Inferior parietal cortex (tissue), 1 donor: ENCODE results near the gene ADAD1.
"Not testable (repeated sequence)": the region's sequence is repeated elsewhere in the genome, so short reads cannot be mapped to it uniquely, and the experiment has no call there.

Source experiments
- DNase-seq: peaks from one replicate; pipeline ENCODE4 v3.0.0-alpha.2; 2016; ENCODE audit errors: extremely low spot score

Gene ADAD1

DNA sequence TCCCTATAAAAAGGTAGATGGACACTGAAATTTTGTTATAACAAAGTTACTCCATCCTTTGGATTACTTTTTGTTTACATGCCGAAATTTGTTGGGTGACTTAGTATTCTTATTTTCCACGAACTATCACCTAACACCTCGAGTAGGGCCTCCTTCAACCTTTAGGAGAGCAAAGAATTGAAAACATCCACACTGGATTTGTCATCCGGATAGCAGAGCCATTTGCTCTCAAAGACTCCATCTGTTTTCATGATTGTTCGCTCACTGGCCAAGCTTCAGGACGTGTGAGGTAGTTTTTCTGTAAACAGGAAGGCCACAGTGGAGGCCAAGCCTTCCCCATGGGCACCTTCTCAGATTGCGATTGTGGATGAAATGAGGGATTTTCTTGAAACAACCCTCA, at the start of gene ADAD1:
TSS of gene ADAD1 (plus strand) at position 301 of the 400 bp plus-strand sequence. CDS start 1,059 bp downstream, outside the sequence.
- no peak for DNase-seq

DNA sequence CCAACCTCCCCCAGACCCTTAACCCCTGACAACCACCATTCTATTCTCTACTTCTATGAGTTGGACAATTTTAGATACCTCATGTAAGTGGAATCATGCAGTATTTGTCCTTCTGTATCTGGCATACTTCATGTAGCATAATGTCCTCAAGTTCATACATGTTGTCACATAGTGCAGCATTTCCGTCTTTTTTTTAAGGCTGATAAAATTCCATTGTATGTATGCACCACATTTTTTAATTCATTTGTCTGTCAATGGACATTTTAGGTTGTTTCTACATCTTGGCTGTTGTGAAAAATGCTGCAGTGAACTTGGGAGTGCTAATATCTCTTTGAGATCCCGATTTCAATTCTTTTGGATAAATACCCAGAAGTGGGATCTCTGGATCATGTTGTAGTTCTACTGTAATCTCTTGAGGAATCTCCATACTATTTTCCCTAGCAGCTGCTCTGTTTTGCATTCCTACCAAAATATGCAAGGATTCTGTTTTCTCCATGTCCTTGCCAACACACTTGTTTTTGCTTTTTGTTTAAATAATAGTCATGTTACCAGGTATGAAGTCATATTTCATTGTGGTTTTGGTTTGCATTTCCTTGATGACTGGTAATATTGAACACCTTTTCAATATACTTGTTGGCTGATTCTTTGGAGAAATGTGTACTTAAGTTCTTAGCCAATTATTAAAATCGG, 48.8 kb upstream of the ADAD1 start:
- DNase-seq = no peak

- no peak for DNase-seq
Observed at GRCh38 chr4:122331195-122331594, 47.6 kb upstream of the ADAD1 start.

- DNase-seq = no peak
Observed at GRCh38 chr4:122334828-122335227, 44.0 kb upstream of the ADAD1 start.

DNA sequence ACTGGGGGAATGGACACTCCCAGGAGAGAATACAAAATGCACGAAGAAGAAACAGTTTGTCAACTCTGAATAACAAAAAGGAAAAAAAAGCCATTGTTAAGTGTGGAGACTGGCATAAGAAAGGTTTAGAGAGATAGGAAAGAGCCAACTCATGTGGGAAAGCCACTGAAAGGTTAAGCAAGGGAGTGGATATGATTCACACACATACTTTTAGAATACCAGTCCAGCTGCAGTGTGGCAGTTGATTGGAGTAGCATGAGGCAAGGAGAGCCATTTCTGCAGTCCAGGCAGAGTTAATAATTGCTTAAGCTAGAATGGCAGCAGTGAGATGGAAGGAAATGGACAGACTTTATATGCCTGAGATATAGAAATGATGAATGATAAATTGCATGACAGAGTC, 36.9 kb upstream of the ADAD1 start:
- no peak for DNase-seq

DNA sequence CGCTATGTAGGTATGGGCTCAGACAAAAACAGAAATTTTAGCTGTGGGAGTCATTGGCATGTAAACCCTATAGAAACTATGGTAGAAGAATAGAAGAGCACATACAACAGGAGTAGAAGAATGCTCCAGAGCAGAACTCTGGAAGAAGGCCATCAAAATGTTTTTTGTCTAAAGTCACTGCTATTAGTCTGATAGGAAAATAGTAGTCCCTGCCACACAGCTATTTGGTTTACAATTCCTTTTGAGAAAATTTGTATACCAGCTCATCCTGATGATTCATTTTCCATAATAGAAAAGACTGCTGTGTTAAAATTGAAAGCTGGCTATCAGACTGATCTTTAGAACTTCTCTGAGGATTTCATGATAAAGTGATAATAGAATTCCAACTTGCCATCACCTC, 32.8 kb upstream of the ADAD1 start:
- no peak for DNase-seq

- DNase-seq = no peak
Observed at GRCh38 chr4:122346503-122346902, 32.3 kb upstream of the ADAD1 start.

DNA sequence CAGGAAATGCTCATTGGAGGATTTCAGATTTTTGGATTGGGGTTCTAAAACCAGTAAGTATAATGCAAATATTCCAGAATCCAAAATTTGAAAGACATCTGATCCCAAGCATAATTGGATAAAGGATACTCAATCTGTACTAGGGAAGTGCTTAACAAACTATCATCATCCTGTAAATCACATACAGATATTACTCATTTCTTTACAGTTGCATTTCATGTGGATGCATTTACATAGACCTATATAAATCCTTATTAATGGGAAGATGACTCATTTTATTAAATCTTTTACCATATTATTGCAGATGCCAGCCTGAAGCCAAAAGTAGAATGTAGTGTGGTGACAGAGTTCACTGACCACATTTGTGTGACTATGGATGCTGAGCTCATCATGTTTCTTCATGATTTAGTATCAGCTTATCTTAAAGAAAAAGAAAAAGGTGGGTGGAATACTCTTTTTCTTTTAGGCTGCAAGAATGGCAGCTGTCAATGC, 22.4 kb upstream of the ADAD1 start:
- no peak for DNase-seq

DNA sequence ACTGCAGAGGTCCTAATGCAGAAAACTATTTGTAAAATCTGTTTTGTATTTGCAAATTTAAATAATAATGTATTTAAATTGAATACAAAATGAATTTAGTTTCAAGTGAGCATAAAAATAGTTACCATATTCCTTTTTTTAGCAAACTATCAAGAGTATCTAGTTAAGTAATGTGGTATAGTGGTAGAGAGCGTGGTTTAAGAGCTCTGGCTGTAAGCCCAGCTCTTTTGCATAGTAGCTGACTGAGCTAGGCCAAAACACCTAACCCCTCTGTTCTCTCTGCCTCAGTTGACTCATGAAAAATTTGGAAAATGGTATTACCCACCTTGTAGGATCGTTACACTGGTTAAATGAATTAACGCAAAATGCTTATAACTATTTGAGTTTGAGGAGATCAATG, 18.1 kb upstream of the ADAD1 start:
- no peak for DNase-seq

GRCh38 chr4:122364700-122365404, 14.0 kb upstream of the ADAD1 start:
- DNase-seq = no peak

DNA sequence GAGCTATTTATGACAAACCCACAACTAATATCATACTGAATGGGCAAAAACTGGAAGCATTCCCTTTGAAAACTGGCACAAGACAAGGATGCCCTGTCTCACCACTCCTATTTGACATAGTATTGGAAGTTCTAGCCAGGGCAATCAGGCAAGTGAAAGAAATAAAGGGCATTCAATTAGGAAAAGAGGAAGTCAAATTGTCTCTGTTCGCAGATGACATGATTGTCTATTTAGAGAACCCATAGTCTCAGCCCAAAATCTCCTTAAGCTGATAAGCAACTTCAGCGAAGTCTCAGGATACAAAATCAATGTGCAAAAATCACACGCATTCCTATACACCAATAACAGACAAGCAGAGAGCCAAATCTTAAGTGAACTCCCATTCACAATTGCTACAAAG, 10.0 kb upstream of the ADAD1 start:
- DNase-seq = not testable (repeated sequence)

- no peak for DNase-seq
Observed at GRCh38 chr4:122377352-122377751, 1.5 kb upstream of the ADAD1 start.

DNA sequence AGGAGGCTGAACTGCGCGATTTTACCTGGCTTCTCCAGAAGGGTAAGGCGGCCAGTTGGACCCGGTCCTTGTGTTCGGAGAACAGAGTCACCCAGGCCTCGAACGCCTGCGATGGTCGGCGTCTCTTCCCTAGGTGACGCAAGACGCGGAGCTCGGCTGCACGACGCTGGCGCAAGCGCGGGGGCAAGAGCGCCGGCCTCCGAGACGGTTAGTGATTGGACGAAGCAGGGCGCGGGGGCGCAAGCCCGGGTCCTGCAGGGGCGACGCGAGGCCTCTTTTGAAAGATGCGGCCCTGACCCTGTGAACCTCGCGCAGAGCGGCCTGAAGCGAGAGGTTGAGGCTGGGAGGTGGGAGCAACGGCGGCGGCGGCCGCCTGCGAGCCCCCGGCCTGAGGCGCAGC, 428 bp downstream of the ADAD1 start:
- no peak for DNase-seq

- DNase-seq = no peak
Observed at GRCh38 chr4:122383341-122383740, 4.5 kb downstream of the ADAD1 start.

GRCh38 chr4:122384245-122384644, 5.4 kb downstream of the ADAD1 start:
- DNase-seq = no peak

DNA sequence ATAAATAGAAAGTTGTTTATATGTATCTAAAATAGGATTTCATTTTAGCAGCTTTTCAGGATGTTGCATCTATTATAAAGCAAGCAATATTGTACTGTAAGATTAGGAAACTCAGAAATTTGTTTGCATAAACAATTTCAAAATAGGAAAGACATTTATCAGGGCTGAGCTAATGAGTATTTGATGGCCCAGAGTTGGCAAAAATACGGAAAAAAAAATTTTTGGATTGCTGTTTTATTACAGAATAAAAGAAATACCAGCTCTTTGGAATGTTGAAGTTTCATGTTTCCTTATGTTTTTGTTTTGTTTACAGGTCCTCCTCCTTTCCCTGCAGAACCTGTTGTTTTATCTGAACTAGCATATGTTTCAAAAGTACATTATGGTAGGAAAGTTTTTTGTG, 14.5 kb downstream of the ADAD1 start:
- DNase-seq = no peak

- no peak for DNase-seq
Observed at GRCh38 chr4:122403861-122404260, 25.1 kb downstream of the ADAD1 start.

GRCh38 chr4:122412547-122412946, 33.7 kb downstream of the ADAD1 start:
- no peak for DNase-seq

- DNase-seq = no peak
Observed at GRCh38 chr4:122423246-122423645, 44.4 kb downstream of the ADAD1 start.

DNA sequence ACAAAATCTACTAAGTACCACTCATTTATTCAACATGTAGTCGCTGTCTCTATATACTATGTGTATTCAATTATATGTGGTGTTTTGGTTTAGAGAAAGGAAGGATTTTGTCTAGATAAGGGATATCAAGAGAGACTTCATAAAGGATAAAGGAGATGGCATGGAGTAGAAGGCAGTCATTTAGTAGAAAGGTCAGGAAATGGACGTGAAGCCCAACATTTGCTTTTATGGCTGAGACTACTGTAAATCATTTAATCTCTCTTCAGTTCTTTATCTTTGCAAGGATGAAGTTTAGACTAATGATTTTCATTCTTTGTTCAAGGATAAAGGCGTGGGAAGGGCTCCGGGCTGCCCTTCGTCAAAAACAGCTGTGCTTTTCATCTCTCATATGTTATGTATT, 52.5 kb downstream of the ADAD1 start:
- DNase-seq = no peak

- no peak for DNase-seq
Observed at GRCh38 chr4:122434285-122434684, 55.5 kb downstream of the ADAD1 start.

DNA sequence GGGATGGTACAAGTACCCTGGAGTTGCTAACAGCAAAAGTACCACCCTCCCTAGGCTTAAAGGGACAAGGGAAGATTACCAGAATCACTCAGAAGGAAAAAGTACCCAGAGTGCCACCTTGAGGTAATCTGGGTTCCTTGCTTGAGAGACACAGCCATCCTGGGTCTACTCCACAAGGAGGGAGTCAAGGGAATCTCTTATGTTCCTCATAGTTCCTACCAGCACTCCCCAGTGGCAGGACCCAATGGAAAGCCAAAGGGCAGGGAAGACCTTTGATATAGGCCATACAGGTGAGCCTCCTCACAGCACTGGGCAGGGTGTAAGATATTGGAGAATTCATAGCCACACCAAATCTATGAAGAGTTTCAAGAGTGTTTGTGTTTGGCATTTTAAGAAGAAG, 72.0 kb downstream of the ADAD1 start:
- no peak for DNase-seq

- no peak for DNase-seq
Observed at GRCh38 chr4:122453384-122453995, 74.7 kb downstream of the ADAD1 start.
